Thoracic aorta (tissue), 2 donors: Measurements from ENCODE around the gene SETD1B. TPM values are rescaled to one million over a fixed set of nuclear protein-coding genes. Genes with fewer than 3 reads are reported as not detected.

Source experiments
- ATAC-seq: fragments of 150-250 bp; one replicate; pipeline ENCODE4 v1.8.0; 2017; ENCODE audit warnings: low read depth; ENCODE audit not compliant: insufficient number of reproducible peaks, low FRiP score
- DNase-seq: peaks from one replicate; pipeline ENCODE4 v3.0.0-alpha.2; 2020; ENCODE audit warnings: low spot score
- H3K27ac ChIP-seq, 2 donors: fragments of 200-600 bp; sonication (generic); 1 replicate in 1 of 2; 2 replicates in 1 of 2; pipeline ENCODE4 v1.5.1; 2016; ENCODE audit warnings: mild to moderate bottlenecking in 2 of 2, moderate library complexity in 2 of 2
- H3K27me3 ChIP-seq: fragments of 200-600 bp; sonication (generic); replicated peaks from 2 replicates; pipeline ENCODE4 v1.6.0; 2016; ENCODE audit warnings: mild to moderate bottlenecking; ENCODE audit not compliant: insufficient read depth
- H3K36me3 ChIP-seq: fragments of 200-600 bp; sonication (generic); one replicate; pipeline ENCODE4 v1.5.1; 2016
- H3K4me1 ChIP-seq, 2 donors: fragments of 200-600 bp; sonication (generic); 1 replicate in 1 of 2; 2 replicates in 1 of 2; pipeline versions ENCODE4 v1.5.1 to v1.6.0; 2016; ENCODE audit warnings: low read depth in 2 of 2, mild to moderate bottlenecking in 1 of 2; ENCODE audit not compliant: control insufficient read depth in 1 of 2
- H3K4me3 ChIP-seq: fragments of 200-600 bp; sonication (generic); 2 replicates; pipeline ENCODE4 v1.5.1; 2016; ENCODE audit warnings: mild to moderate bottlenecking
- H3K9me3 ChIP-seq: fragments of 200-600 bp; sonication (generic); 2 replicates; pipeline ENCODE4 v1.5.1; 2016
- CTCF ChIP-seq: fragments of 200-600 bp; sonication (generic); IDR thresholded peaks from one replicate; pipeline ENCODE4 v1.5.1; 2019; ENCODE audit warnings: antibody characterized with exemption
- total RNA-seq, 2 donors: library from RNA; depleted of rRNA; stranded (reverse); fragments of >200 nt; gene quantifications; one replicate each; pipeline versions ENCODE4 v1.1.0 to v1.2.3, GENCODE V29; 2016

The SETD1B gene
- total RNA-seq, 2 donors from 2014 or later: 21.9 to 32.7 TPM

GRCh38 chr12:121823101-121823726, 19.4 kb downstream of the SETD1B start:
- TF ChIP-seq CTCF: no peak
- Histone ChIP-seq H3K36me3 (peaks cover 62% of the 10 kb centered on the region), H3K27me3 (no peaks in the 10 kb centered on the region), H3K27ac (no peak overlapping the region), H3K4me1 (no peaks in the 10 kb centered on the region), H3K9me3 (no peaks in the 10 kb centered on the region), H3K4me3 (no peak overlapping the region)
- no peak for ATAC-seq
- DNase-seq: no peak

GRCh38 chr12:121823727-121824115, 19.9 kb downstream of the SETD1B start:
- Histone ChIP-seq H3K4me1 (no peaks in the 10 kb centered on the region), H3K27me3 (no peaks in the 10 kb centered on the region), H3K36me3 (peaks cover 67% of the 10 kb centered on the region), H3K9me3 (no peaks in the 10 kb centered on the region), H3K27ac (no peak overlapping the region), H3K4me3 (no peak overlapping the region)
- no peak for TF ChIP-seq CTCF
- no peak for DNase-seq
- no peak for ATAC-seq

- Histone ChIP-seq H3K4me3 (no peak overlapping the region), H3K36me3 (peaks cover 67% of the 10 kb centered on the region), H3K27me3 (no peaks in the 10 kb centered on the region), H3K4me1 (no peaks in the 10 kb centered on the region), H3K9me3 (no peaks in the 10 kb centered on the region), H3K27ac (peak overlapping the region in 1 of 2 donors; percentile 38)
- ATAC-seq: no peak
- no peak for TF ChIP-seq CTCF
- DNase-seq: no peak
Measured at GRCh38 chr12:121825041-121825523, 21.3 kb downstream of the SETD1B start.

GRCh38 chr12:121826318-121827150, 22.7 kb downstream of the SETD1B start:
- no peak for ATAC-seq
- no peak for DNase-seq
- no peaks in the 10 kb centered on the region for H3K4me1 ChIP-seq
- H3K4me3 ChIP-seq: no peak overlapping the region
- H3K9me3 ChIP-seq: no peaks in the 10 kb centered on the region
- H3K36me3 ChIP-seq: peaks cover 72% of the 10 kb centered on the region
- no peak for TF ChIP-seq CTCF
- H3K27me3 ChIP-seq: no peaks in the 10 kb centered on the region
- no peak overlapping the region for H3K27ac ChIP-seq

- DNase-seq (no peak), ATAC-seq (no peak)
- no peak overlapping the region for H3K27ac ChIP-seq
- no peaks in the 10 kb centered on the region for H3K27me3 ChIP-seq
- TF ChIP-seq CTCF: no peak
- H3K36me3 ChIP-seq: peaks cover 74% of the 10 kb centered on the region
- H3K4me3 ChIP-seq: no peak overlapping the region
- H3K4me1 ChIP-seq: no peaks in the 10 kb centered on the region
- no peaks in the 10 kb centered on the region for H3K9me3 ChIP-seq
Measured at GRCh38 chr12:121827351-121828099, 23.7 kb downstream of the SETD1B start.
